ENCODE measurements around the gene CHST1. TPM values are rescaled to one million over a fixed set of nuclear protein-coding genes. Genes with fewer than 3 reads are reported as not detected.

Gene CHST1
- total RNA-seq, 2 donors from 2014 or later = 2.7 to 5.4 TPM

DNA sequence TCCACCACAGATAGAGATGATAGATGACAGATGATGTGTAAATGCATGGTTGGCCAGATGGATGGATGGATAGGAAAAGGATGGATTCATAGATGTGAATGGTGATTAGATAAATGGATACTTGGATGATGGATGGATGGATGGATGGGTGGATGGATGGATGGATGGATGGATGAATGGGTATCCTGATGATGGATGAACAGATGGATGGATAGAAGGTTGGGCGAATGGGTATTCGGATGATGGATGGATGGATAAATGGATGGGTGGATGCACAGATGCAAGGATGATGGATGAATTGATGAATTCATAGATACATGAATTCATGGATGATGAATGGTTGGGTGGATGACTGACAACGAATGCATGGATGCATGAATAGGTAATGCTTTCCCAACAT is 56.1 kb downstream of the CHST1 start:
- no peaks in the 10 kb centered on the region for H3K9me3 ChIP-seq
- TF ChIP-seq, protein P1, sequence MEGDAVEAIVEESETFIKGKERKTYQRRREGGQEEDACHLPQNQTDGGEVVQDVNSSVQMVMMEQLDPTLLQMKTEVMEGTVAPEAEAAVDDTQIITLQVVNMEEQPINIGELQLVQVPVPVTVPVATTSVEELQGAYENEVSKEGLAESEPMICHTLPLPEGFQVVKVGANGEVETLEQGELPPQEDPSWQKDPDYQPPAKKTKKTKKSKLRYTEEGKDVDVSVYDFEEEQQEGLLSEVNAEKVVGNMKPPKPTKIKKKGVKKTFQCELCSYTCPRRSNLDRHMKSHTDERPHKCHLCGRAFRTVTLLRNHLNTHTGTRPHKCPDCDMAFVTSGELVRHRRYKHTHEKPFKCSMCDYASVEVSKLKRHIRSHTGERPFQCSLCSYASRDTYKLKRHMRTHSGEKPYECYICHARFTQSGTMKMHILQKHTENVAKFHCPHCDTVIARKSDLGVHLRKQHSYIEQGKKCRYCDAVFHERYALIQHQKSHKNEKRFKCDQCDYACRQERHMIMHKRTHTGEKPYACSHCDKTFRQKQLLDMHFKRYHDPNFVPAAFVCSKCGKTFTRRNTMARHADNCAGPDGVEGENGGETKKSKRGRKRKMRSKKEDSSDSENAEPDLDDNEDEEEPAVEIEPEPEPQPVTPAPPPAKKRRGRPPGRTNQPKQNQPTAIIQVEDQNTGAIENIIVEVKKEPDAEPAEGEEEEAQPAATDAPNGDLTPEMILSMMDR (IDR thresholded peaks at IDR 0.05) = no peak
- no peaks in the 10 kb centered on the region for H3K36me3 ChIP-seq
- no peak overlapping the region for H3K4me3 ChIP-seq
- peaks cover 0 to 4% of the 10 kb centered on the region in 2 donors for H3K4me1 ChIP-seq
- no peak overlapping the region for H3K27ac ChIP-seq
- H3K27me3 ChIP-seq = no peaks in the 10 kb centered on the region
- DNase-seq (ENCODE audit: low spot score) = no peak

DNA sequence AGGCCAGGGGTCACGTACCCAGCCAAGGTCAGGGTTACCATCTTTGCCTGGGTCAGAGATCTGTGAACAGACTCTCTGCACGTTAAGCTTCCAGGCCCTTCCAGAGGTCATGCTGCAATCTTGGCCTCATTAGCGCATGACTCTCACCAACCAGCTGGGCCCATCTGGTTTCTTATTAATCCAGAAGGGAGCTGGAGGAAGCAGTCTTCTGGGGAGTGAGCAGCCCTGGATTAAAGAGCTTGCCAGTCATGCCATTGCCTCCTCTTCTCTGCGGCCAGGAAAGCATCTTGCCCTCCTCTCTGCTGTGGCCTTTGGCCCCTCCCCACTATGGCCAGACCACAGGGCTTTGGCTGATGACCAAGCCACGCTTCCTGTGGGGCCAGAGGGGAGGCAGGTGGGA is 57.4 kb downstream of the CHST1 start:
- no peak overlapping the region for H3K27ac ChIP-seq

DNA sequence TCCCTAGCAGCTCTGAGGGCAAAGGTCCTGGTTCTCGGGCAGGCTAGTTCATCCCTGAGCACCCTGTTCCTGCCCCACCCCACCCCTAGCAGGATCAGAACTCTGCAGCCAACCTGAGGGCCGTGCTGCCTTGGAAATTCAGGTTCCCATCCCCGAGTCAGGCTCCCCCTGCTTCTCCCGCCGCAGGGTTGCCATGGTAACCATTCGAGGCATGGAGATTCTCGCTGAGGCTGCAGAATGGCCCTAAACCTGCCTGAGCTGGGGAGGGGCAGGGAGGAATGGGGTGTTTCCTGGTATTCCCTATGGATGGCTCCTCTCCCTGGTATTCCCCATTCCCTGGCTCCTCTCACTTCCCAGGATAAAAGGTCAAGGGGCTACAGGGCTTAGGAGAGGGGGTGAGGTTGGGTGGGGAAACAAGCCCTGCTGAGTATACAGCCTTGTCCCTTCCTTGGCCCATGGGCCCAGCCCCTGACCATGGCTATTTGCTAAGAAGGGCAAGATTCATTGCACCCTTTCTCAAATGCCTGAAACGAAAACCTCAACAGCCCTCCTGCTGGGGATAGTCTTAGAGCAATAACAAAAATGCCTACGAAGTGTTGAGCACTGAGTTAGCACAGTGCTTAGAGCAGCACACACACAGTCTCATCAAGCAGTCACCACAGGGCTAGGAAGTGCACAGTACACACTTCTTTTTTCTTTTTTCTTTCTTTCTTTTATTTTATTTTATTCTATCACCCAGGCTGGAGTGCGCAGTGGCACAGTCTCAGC is 58.7 kb downstream of the CHST1 start:
- no peak for DNase-seq (ENCODE audit: low spot score)
- H3K4me3 ChIP-seq = no peak overlapping the region
- H3K9me3 ChIP-seq = no peaks in the 10 kb centered on the region
- TF ChIP-seq, protein P1 (IDR thresholded peaks at IDR 0.05) = no peak
- H3K27ac ChIP-seq = no peak overlapping the region
- no peaks in the 10 kb centered on the region for H3K27me3 ChIP-seq
- H3K4me1 ChIP-seq = peaks cover 0 to 8% of the 10 kb centered on the region in 2 donors
- no peaks in the 10 kb centered on the region for H3K36me3 ChIP-seq

More for the DNA sequence above, 57.4 kb downstream of the CHST1 start:
- Histone ChIP-seq H3K36me3 (no peaks in the 10 kb centered on the region), H3K4me3 (no peak overlapping the region), H3K4me1 (peaks cover 0 to 8% of the 10 kb centered on the region in 2 donors), H3K27me3 (no peaks in the 10 kb centered on the region), H3K9me3 (no peaks in the 10 kb centered on the region)
- TF ChIP-seq, protein P1 (IDR thresholded peaks at IDR 0.05) = no peak
- DNase-seq (ENCODE audit: low spot score) = peak; percentile 36

DNA sequence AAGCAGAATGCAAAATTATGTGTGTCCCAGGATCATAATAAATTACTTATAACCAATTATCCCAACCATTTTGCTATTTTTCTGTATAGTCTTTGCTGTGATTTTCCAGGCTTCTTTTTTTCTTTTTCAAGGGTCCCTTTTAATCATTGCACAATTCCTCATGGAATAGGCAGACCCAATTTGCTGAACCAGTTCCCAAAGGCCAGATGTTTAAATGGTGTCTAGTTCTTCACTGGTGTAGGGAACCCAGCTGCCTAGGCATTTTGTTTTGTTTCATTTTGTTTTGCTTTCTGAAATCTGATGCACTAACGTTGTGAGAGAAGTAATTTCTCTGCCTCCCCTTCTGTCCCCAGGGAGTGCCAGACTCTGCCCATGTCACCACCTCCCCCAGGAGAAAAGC is 60.4 kb downstream of the CHST1 start:
- DNase-seq (ENCODE audit: low spot score) = no peak
- Histone ChIP-seq H3K4me1 (peaks cover 0 to 8% of the 10 kb centered on the region in 2 donors), H3K27ac (no peak overlapping the region), H3K27me3 (no peaks in the 10 kb centered on the region), H3K4me3 (no peak overlapping the region), H3K36me3 (no peaks in the 10 kb centered on the region), H3K9me3 (no peaks in the 10 kb centered on the region)
- TF ChIP-seq, protein P1 (IDR thresholded peaks at IDR 0.05) = no peak

DNA sequence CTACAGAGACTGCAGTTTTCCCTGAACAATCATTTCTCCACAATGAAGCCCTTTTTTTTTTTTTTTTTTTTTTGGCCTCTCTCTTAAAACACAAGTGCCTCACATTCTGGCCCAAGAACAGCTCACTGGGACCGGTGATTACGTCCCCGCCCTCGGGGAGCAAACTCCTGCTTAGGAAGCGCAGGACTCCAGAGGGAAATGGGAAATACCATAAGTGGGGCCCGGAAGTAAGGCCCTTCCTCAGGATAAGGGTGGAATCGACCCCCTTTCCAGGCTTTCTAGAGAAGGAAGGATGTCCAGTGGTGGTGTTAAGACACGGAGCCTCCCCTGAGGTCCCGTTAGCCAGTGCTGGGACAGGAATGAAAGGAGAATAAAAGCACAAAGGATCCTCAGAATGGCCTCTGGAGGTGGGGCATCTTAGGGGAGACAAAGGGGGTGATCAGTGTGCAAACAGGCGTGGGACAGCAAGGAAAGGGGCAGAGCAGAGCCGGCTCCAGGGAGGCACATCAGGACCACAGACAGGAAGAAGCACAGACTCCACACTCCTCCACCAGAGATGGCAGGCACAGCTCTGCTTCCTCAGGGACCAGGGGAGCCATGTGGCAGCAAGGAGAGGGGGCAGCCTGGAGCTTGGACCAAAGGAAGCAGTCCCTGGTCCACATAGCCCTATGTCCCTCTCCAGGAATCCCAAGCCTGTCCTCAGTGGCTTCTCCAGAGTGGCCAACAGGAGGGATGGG is 61.3 kb downstream of the CHST1 start:
- Histone ChIP-seq H3K4me3 (no peak overlapping the region), H3K27ac (no peak overlapping the region), H3K27me3 (no peaks in the 10 kb centered on the region), H3K36me3 (no peaks in the 10 kb centered on the region), H3K9me3 (no peaks in the 10 kb centered on the region), H3K4me1 (peaks cover 0 to 8% of the 10 kb centered on the region in 2 donors)
- no peak for DNase-seq (ENCODE audit: low spot score)
- TF ChIP-seq, protein P1 (IDR thresholded peaks at IDR 0.05) = no peak

All from right atrium auricular region (tissue), 2 donors.